Tibial artery (tissue), 4 donors: ENCODE results near the gene EPHA1.

Source experiments
- DNase-seq, 2 donors: peaks; one replicate each; pipeline ENCODE4 v3.0.0-alpha.2; 2019
- H3K27ac ChIP-seq, 2 donors: fragments of 200-600 bp; sonication (generic) in 1 of 2; 1 replicate in 1 of 2; 2 replicates in 1 of 2; pipeline ENCODE4 v1.5.1; 2018 to 2019; ENCODE audit warnings: mild to moderate bottlenecking in 1 of 2
- H3K27me3 ChIP-seq, 2 donors: fragments of 200-600 bp; sonication (generic) in 1 of 2; one replicate each; pipeline versions ENCODE4 v1.5.1 to v1.6.0; 2016 to 2019
- H3K36me3 ChIP-seq, 3 donors: fragments of 200-600 bp; sonication (generic) in 2 of 3; one replicate each; pipeline ENCODE4 v1.5.1; 2016 to 2019; ENCODE audit warnings: mild to moderate bottlenecking in 2 of 3
- H3K4me1 ChIP-seq, 4 donors: fragments of 200-600 bp; sonication (generic) in 2 of 4; 1 replicate in 3 of 4; 2 replicates in 1 of 4; pipeline ENCODE4 v1.5.1; 2016 to 2019
- H3K4me3 ChIP-seq, 2 donors: fragments of 200-600 bp; sonication (generic) in 1 of 2; 1 replicate in 1 of 2; 2 replicates in 1 of 2; pipeline ENCODE4 v1.5.1; 2018 to 2019; ENCODE audit warnings: mild to moderate bottlenecking in 2 of 2
- H3K9me3 ChIP-seq, 3 donors: fragments of 200-600 bp; sonication (generic) in 1 of 3; one replicate each; pipeline ENCODE4 v1.5.1; 2016 to 2019
- intact Hi-C: fragments of 100-400 bp; cut with DNase I; formaldehyde crosslinking; loops from one replicate; pipeline ENCODE4 v1.15.0; 2023; ENCODE audit warnings: low total_unique reads
- TF ChIP-seq, protein P1 (sequence below), 2 experiments: fragments of 200-600 bp in 1 of 2; fragments of 450-650 bp in 1 of 2; IDR thresholded peaks; one replicate each; pipeline ENCODE4 v1.5.1; 2017 to 2019; ENCODE audit warnings: antibody characterized with exemption in 2 of 2, mild to moderate bottlenecking in 1 of 2, moderate library complexity in 1 of 2

EPHA1 gene

DNA sequence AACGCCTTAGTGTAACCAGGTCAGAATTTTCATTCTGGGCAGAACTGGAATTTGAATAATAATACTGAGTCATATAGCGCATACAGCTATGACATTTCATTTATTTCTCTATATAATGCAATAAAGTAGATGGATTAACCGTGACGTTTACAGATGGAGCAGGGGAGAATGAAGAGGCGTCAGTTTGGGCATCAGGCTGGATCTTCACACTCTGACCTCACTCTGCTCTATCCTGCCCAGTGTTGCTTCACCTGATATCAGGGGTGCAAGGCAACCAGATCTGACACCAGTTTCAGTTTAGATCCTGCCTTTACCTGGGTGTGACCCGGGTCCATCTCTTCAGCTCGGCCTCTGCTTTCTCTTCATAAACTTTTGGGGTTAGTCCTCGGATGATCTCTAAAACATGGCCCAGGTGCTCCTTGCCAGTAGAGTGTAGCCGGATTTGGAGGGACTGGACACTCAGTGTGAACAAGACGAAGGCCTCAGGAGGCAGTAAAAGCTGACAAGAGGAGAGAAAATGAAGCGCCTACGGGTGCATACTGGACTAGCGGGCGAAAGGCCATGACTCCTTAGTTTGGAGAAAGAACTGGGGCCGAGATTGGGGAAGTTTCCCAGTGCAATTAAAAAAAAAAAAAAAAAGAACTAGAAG lies 28.9 kb downstream of the EPHA1 start:
- H3K36me3 ChIP-seq, result peaks cover 0 to 12% (median 0%) of the 10 kb centered on the region in 3 donors
- no peaks in the 10 kb centered on the region for H3K9me3 ChIP-seq
- H3K4me3 ChIP-seq, result peak overlapping the region; percentile 69 to 98
- intact Hi-C loops, result loop anchor here (5.0 kb wide), 1 partner anchor 38 kb away; no protein-coding TSS in a partner anchor
- DNase-seq, result no peak
- no peaks in the 10 kb centered on the region for H3K27me3 ChIP-seq
- H3K4me1 ChIP-seq, result peaks cover 0 to 45% (median 37%) of the 10 kb centered on the region in 4 donors
- TF ChIP-seq, protein P1, sequence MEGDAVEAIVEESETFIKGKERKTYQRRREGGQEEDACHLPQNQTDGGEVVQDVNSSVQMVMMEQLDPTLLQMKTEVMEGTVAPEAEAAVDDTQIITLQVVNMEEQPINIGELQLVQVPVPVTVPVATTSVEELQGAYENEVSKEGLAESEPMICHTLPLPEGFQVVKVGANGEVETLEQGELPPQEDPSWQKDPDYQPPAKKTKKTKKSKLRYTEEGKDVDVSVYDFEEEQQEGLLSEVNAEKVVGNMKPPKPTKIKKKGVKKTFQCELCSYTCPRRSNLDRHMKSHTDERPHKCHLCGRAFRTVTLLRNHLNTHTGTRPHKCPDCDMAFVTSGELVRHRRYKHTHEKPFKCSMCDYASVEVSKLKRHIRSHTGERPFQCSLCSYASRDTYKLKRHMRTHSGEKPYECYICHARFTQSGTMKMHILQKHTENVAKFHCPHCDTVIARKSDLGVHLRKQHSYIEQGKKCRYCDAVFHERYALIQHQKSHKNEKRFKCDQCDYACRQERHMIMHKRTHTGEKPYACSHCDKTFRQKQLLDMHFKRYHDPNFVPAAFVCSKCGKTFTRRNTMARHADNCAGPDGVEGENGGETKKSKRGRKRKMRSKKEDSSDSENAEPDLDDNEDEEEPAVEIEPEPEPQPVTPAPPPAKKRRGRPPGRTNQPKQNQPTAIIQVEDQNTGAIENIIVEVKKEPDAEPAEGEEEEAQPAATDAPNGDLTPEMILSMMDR (IDR thresholded peaks at IDR 0.05), result no peak
- peak overlapping the region; percentile 96 to 100 for H3K27ac ChIP-seq

DNA sequence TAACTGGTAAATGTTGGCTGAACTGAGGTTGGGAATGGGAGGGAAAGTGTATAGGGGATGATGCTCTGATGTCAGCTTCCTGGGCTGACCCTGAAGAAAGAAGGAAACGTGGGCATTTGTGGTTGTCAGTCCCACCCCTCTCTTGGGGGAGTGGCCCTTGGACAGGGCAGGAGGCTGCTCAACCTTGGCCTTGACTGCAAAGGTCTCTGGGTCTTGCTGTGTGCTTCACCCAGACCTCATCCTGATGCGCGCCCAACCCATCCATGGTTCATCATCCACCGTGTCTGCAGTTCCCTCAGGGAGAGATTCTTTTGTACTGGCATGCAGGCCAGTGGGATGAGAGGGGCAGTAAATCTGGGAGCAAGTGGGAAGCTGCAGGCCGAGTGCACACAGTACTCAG lies 32.3 kb downstream of the EPHA1 start:
- Histone ChIP-seq H3K27ac (no peak overlapping the region), H3K27me3 (no peaks in the 10 kb centered on the region), H3K4me1 (peaks cover 0 to 23% (median 14%) of the 10 kb centered on the region in 4 donors), H3K9me3 (no peaks in the 10 kb centered on the region), H3K4me3 (no peak overlapping the region), H3K36me3 (peaks cover 0 to 2% (median 0%) of the 10 kb centered on the region in 3 donors)
- peak in 1 of 2 donors; percentile 62 for DNase-seq
- TF ChIP-seq, protein P1 (IDR thresholded peaks at IDR 0.05), result no peak
- intact Hi-C loops, result no loop called here

DNA sequence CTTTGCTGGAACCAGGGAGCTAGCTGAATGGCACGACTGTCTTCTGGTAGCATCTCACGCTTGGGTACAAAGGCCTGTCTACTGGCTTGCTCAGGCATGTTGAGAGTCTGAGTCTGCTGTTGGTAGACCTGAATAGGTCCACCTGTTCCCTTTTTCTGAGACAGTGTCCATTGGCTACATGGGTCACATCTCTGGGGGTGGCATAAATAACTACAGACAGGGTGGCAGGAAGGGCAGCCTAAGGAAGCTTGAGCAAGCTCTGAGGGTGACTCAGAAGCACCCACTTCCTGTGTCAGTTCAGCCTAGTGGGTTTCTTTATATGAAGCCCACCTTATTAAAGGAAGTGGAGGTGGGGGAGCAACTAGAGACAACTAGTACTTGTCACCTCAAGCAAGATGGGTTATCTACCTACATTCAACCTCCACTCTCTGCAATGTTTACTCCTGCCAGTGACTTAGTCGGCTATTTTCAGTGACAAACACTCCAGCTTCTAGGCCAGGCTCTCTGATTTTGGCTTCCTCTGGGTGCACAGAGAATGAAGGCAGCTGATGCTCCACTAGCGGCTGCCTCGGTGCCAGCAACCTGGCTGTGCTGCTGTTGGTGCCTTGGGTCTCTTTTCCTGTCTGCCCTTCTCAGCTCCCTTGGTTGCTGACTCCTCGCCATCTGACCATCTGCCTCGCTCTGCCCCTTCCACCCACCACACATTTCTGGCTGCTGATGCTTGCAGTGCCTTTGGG lies 33.2 kb downstream of the EPHA1 start:
- DNase-seq, result no peak
- Histone ChIP-seq H3K4me1 (peaks cover 0 to 23% (median 14%) of the 10 kb centered on the region in 4 donors), H3K4me3 (no peak overlapping the region), H3K9me3 (no peaks in the 10 kb centered on the region), H3K27me3 (no peaks in the 10 kb centered on the region), H3K36me3 (no peaks in the 10 kb centered on the region), H3K27ac (no peak overlapping the region)
- TF ChIP-seq, protein P1 (IDR thresholded peaks at IDR 0.05), result no peak
- intact Hi-C loops, result no loop called here

DNA sequence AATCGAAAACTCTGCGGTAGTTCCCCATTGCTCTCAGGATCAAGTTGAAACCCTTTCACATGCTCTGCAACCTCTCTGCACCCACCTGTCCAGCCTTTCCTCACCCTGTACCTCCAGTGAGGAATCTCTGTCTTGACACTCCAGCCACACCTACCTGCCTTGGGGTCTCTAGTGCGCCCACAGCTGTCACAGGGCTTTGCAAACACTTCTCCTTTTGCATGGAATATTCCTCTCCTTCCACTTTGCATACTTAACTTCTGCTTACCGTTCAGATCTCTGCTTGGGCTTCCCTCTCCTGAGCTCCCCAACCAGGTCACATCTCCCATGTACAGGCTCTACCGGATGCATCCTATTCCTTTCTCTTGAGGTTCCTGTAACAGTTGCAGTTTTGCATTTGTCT lies 34.1 kb downstream of the EPHA1 start:
- intact Hi-C loops, result no loop called here
- TF ChIP-seq, protein P1 (IDR thresholded peaks at IDR 0.05), result no peak
- DNase-seq, result no peak
- Histone ChIP-seq H3K36me3 (no peaks in the 10 kb centered on the region), H3K27ac (no peak overlapping the region), H3K4me3 (no peak overlapping the region), H3K4me1 (peaks cover 0 to 19% (median 11%) of the 10 kb centered on the region in 4 donors), H3K9me3 (no peaks in the 10 kb centered on the region), H3K27me3 (no peaks in the 10 kb centered on the region)

DNA sequence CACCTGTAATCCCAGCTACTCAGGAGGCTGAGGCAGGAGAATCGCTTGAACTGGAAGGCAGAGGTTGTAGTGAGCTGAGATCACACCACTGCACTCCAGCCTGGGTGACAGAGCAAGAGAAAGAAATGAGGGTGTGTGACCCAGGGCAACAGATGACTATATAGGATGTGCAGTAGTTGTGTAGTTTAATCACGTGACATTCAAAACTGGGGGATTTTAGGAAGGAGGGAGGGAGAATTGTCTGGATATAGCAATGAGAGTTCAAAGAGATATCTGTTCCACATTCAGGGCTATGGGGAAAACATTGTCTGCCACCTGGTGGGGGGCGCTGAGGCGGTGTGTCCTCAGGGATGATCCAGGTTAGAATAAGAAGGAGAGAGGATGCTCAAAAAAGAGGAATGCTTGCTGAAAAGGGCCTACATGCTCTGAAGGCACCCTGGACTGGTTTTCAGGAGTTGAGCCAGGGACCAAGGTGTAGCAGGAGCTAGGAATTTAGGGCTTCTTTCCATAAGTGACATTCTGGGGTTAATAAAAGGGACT lies 35.3 kb downstream of the EPHA1 start:
- intact Hi-C loops, result no loop called here
- Histone ChIP-seq H3K4me1 (peaks cover 0 to 6% (median 0%) of the 10 kb centered on the region in 4 donors), H3K9me3 (no peaks in the 10 kb centered on the region), H3K27me3 (no peaks in the 10 kb centered on the region), H3K36me3 (no peaks in the 10 kb centered on the region), H3K4me3 (no peak overlapping the region), H3K27ac (no peak overlapping the region)
- TF ChIP-seq, protein P1 (IDR thresholded peaks at IDR 0.05), result no peak
- no peak for DNase-seq
